ENCODE results near the gene CAPN1. TPM values are rescaled to one million over a fixed set of nuclear protein-coding genes. Genes with fewer than 3 reads are reported as not detected.

Gene CAPN1
- total and polyA plus RNA-seq, 2 experiments from 2014 or later, result 131 to 156 TPM

GRCh38 chr11:65134952-65135632, 46.6 kb upstream of the CAPN1 start:
- Histone ChIP-seq H3K4me1 (ENCODE audit: low read depth) (peaks cover 12% of the 10 kb centered on the region), H3K27ac (peak overlapping the region; percentile 98), H3K9me3 (ENCODE audit: low read depth) (no peaks in the 10 kb centered on the region), H3K4me3 (peak overlapping the region; percentile 82), H3K27me3 (peaks cover 1% of the 10 kb centered on the region), H3K36me3 (peaks cover 13% of the 10 kb centered on the region)
- TF ChIP-seq CTCF (IDR thresholded peaks at IDR 0.05; ENCODE audit: low read depth, low read length), result no peak
- DNase-seq (ENCODE audit: low read depth in 1 of 2, low spot score in 1 of 2), result peak; percentile 96 to 97

- H3K9me3 ChIP-seq (ENCODE audit: low read depth), result no peaks in the 10 kb centered on the region
- peaks cover 12% of the 10 kb centered on the region for H3K4me1 ChIP-seq (ENCODE audit: low read depth)
- H3K4me3 ChIP-seq, result peak overlapping the region; percentile 82
- H3K36me3 ChIP-seq, result peaks cover 7% of the 10 kb centered on the region
- peak overlapping the region; percentile 98 for H3K27ac ChIP-seq
- no peak for DNase-seq (ENCODE audit: low read depth in 1 of 2, low spot score in 1 of 2)
- TF ChIP-seq CTCF (IDR thresholded peaks at IDR 0.05; ENCODE audit: low read depth, low read length), result no peak
- H3K27me3 ChIP-seq, result peaks cover 7% of the 10 kb centered on the region
These were observed 46.0 kb upstream of the CAPN1 start for GRCh38 chr11:65135633-65136145.

DNA sequence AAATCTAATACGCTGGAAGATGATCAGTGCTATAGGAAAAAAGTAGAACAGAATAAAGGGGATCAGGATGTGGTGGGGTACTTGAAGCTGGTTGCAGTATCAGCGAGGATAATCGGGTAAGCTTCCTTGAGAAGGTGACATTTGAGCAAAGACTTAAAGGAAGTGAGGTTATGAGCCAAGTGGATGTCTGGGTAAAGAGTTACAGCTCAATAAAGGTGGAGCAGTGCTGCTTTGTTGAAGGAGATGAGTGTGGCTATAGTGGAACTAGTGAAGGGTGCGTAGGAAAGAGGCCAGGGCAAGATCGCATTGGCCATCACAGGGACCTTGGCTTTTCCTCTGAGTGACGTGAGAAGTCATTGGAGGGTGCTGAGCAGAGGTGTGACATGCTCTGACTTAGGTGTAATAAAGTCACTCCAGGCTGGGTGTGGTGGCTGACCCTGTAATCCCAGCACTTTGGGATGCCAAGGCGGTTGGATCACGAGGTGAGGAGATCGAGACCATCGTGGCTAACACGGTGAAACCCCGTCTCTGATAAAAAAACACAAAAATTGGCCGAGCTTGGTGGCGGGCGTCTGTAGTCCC, 45.1 kb upstream of the CAPN1 start:
- no peaks in the 10 kb centered on the region for H3K9me3 ChIP-seq (ENCODE audit: low read depth)
- no peak overlapping the region for H3K27ac ChIP-seq
- no peak for TF ChIP-seq CTCF (IDR thresholded peaks at IDR 0.05; ENCODE audit: low read depth, low read length)
- H3K4me3 ChIP-seq, result no peak overlapping the region
- DNase-seq (ENCODE audit: low read depth in 1 of 2, low spot score in 1 of 2), result no peak
- peaks cover 12% of the 10 kb centered on the region for H3K4me1 ChIP-seq (ENCODE audit: low read depth)
- peaks cover 17% of the 10 kb centered on the region for H3K27me3 ChIP-seq
- H3K36me3 ChIP-seq, result peaks cover 3% of the 10 kb centered on the region

GRCh38 chr11:65141896-65142494, 39.7 kb upstream of the CAPN1 start:
- Histone ChIP-seq H3K4me3 (no peak overlapping the region), H3K4me1 (ENCODE audit: low read depth) (no peaks in the 10 kb centered on the region), H3K9me3 (ENCODE audit: low read depth) (no peaks in the 10 kb centered on the region), H3K27ac (no peak overlapping the region), H3K36me3 (no peaks in the 10 kb centered on the region), H3K27me3 (peaks cover 22% of the 10 kb centered on the region)
- no peak for TF ChIP-seq CTCF (IDR thresholded peaks at IDR 0.05; ENCODE audit: low read depth, low read length)
- no peak for DNase-seq (ENCODE audit: low read depth in 1 of 2, low spot score in 1 of 2)

GRCh38 chr11:65147352-65148075, 34.2 kb upstream of the CAPN1 start:
- Histone ChIP-seq H3K9me3 (ENCODE audit: low read depth) (no peaks in the 10 kb centered on the region), H3K36me3 (no peaks in the 10 kb centered on the region), H3K27me3 (no peaks in the 10 kb centered on the region), H3K27ac (no peak overlapping the region), H3K4me3 (no peak overlapping the region), H3K4me1 (ENCODE audit: low read depth) (no peaks in the 10 kb centered on the region)
- DNase-seq (ENCODE audit: low read depth in 1 of 2, low spot score in 1 of 2), result no peak
- TF ChIP-seq CTCF (IDR thresholded peaks at IDR 0.05; ENCODE audit: low read depth, low read length), result no peak
